GM18505 (cell line): ENCODE measurements around the gene RGS10.
"Not testable (repeated sequence)": the region's sequence is repeated elsewhere in the genome, so short reads cannot be mapped to it uniquely, and the experiment has no call there.

Experiments
- ATAC-seq: cut with Tn5 transposase; IDR thresholded peaks from one replicate; pipeline ENCODE4 v1.9.1; 2021; ENCODE audit not compliant: unreplicated experiment
- POLR2A ChIP-seq: IDR thresholded peaks from 4 replicates; pipeline ENCODE4 v1.6.1; 2011; ENCODE audit warnings: borderline replicate concordance; ENCODE audit not compliant: insufficient read depth, insufficient read length; ENCODE audit errors: extremely low read depth

RGS10 gene

DNA sequence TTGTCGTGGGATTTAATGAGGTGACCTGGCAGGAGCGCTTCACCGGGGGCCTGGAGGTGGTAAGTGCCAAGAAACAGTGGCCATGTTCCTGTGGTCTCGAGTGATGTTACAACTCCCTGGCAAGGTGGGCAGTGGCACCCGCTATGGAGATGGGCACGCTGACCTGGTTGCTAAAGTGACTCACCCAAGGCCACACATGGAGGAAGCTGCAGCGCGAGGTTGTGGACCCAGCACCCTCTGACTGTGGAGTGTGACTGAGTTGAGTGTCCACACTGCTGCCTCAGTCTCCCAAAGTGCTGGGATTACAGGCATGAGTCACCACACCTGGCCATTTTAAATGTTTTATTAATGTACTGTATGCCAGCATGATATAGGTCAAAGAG lies 73.2 kb downstream of the RGS10 start:
- no peak for TF ChIP-seq POLR2A
- no peak for ATAC-seq

DNA sequence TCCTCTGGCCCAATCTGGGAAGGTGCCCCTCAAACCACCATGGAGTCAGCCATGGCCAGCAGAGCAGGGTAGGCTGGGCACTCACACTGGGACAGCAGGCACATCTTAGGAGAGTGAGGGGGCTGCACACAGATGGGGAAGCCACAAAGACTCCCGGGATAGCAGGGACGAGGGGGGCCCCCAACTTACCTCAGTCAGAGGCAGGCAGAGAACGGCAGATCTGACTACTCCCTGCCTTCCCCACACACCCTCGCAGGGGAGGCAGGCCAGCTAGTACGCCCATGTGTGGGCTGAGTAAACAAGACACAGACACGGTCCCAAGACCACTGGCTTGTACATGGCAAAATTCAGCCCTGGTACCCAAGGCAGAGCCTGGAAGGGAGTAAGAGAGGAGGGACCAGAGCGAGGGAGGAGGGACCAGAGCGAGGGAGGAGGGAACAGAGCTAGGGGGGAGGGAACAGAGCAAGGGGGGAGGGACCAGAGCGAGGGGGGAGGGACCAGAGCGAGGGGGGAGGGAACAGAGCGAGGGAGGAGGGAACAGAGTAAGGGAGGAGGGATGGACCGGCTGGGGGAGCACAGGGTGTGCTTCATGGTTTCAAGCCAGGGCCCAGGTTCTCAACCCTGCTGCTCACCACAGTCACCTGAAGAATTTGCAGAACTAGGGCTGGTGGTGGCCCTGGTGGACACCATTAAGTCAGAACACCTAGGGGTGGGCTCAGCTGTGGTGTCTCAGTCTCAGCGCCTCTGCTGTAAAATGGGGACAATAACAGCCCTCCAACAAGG lies 73.8 kb downstream of the RGS10 start:
- ATAC-seq: no peak

DNA sequence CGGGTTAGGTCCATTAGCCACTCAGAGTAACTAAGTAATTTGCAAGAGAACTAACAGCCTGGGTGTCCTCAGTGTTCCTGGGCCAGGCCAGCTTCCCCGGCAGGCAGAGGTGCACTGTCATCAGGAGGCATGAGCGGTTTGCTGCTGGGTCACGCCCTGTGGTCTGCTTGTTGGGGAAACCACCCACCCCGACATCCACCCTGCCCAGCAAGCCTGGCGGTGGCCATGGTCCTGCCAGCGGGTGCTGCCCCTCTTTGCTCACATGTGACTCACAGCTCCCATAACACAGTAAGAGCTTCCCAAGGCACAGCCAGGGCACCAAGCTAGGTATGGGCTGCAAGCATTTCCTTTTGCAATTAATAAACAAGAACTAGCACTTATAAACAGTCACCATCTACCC lies 75.9 kb downstream of the RGS10 start:
- TF ChIP-seq POLR2A: no peak
- ATAC-seq: no peak

More for the DNA sequence above, 73.8 kb downstream of the RGS10 start:
- no peak for TF ChIP-seq POLR2A

DNA sequence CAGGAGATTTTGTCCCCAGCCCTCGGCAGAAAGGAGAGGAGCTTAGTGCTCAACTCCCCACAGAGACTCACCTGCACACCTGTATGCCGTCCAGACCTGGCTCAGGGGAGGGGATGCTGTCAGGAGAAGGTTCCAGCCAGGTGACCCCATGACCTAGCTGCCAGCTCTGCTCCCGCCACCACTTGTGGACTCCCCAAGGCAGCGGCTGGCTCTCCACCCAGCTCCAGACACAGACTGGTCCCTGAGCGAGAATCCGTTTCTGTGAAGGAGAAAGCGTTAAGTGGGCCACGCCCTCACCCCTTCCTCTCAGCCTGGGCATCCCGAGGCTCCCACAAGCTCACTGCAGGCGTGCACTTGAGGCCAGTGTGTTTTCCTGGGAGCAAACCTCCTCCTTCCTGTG lies 76.4 kb downstream of the RGS10 start:
- no peak for TF ChIP-seq POLR2A
- ATAC-seq: no peak

DNA sequence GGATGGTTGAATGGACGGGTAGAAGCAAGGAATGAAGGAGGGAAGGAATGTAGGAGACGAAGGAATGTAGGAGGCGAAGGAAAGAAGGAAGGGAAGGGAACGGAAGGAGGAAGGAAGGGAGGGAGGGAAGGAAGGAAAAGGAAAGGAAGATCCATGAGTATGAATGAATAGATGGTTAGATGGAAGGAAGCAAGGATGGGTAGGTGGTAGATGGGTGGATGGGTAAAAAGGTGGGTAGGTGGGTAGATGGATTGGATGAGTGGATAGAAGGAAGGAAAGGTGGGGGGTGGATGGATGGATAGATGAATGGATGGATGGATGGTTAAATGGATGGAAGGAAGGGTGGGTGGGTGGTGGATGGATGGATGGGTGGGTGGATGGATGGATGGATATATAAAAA lies 77.4 kb downstream of the RGS10 start:
- no peak for ATAC-seq

DNA sequence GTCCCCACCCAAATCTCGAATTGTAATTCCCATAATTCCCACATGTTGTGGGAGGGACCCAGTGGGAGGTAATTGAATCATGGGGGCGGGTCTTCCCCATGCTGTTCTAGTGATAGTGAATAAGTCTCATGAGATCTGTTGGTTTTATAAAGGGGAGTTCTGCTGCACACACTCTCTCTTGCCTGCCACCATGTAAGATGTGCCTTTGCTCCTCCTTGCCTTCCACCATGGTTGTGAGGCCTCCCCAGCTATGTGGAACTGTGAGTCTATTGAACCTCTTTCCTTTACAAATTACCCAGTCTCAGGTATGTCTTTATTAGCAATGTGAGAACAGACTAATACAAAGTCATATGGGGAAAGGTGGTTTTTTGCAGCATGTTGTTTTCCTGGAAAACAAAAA lies 79.3 kb downstream of the RGS10 start:
- ATAC-seq: not testable (repeated sequence)

More for the DNA sequence above, 77.4 kb downstream of the RGS10 start:
- TF ChIP-seq POLR2A: no peak

DNA sequence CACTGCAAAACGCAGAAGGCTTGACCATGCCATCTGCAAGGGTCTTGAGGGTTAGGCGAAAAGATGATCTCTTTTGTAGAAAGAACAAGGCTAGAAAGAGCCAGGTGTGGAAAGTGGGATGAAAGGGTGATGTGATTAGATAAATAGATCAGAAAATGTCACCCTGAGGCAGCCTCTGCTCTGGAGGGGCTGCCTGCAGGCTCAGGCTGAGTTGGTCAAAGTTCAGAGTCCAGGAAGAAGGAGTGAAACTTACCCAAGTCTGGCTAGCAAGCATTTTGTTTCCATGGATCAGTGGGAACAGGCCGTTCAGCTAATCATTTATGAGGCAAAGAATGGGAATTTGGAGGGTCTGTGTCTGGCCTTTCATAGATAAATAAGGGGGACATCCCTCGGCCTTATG lies 79.7 kb downstream of the RGS10 start:
- no peak for ATAC-seq
- TF ChIP-seq POLR2A: no peak

DNA sequence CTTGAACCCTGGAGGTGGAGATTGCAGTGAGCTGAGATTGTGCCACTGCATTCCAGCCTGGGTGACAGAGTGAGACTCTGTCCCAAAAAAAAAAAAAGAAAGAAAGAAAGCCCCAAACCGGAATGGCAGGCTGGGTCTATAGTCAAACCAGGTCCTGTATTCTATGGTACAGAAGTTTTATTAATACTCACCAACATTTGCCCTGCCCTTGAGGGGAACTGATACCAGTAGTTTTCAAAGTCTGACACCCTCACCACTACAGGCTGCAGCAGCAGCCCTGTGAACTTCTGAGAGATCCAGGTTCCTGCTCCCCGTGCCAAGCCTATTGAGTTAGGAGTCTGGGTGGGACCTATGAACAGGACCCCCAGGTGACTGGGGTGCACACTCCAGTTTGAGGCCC lies 80.6 kb downstream of the RGS10 start:
- peak; percentile 58 for ATAC-seq
- TF ChIP-seq POLR2A: no peak

DNA sequence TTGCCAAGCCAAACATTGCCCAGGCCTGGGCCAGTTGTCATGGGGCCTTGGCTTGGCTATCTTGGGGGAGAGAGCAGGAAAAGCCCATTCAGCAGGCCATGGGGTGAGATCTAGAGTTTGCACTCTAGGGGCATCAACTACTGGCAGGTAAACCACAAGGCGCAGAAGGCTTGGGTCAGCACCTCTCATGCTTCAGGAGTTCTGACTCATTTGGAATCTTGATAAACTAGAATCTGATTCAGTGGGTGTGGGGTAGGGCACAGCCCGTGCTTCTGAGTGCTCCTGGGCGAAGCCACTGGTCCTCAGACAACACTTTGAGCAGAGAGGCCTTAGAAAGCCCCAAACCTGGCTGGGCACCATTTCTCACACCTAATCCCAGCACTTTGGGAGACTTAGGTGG lies 81.1 kb downstream of the RGS10 start:
- ATAC-seq: peak; percentile 62
- TF ChIP-seq POLR2A: no peak

DNA sequence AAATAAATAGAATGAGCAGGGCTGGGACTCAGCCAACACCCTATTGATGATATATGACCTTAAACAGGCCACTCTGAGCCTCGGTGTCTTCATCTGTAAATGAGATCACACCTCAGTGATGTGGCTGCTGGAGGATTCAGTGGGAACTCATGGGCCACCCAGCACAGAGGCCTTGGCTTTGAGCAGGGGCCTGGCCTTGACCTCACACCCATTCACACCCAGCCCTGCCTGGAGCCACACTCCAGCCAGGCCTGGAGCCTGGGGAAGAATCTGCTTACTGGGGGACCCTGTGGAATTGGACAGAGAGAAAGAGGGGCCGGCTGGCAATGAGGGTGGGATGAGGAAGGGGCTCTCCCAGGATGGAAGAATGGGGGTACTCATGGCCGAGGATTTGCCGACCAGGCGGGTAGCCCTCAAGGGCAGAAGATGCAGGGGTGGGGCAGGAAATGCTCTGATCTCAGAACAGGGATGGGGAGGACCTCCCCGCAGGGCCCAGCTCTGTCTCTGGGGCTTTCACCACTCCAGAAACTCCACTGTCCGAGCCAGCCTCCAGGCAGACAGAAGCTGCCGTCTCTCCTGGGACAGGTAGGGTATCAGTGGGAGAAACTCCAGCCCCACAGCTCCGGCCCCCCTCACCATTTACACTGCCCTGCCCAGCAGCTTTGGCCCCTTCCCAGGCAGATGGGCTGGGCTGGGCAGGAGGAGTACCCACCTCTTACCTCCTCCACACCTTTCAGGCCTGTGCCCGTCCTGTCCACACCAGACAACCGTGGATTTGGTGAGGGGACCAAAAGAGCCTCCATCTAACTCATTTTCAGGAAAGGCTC lies 81.9 kb downstream of the RGS10 start:
- ATAC-seq: no peak
- no peak for TF ChIP-seq POLR2A

DNA sequence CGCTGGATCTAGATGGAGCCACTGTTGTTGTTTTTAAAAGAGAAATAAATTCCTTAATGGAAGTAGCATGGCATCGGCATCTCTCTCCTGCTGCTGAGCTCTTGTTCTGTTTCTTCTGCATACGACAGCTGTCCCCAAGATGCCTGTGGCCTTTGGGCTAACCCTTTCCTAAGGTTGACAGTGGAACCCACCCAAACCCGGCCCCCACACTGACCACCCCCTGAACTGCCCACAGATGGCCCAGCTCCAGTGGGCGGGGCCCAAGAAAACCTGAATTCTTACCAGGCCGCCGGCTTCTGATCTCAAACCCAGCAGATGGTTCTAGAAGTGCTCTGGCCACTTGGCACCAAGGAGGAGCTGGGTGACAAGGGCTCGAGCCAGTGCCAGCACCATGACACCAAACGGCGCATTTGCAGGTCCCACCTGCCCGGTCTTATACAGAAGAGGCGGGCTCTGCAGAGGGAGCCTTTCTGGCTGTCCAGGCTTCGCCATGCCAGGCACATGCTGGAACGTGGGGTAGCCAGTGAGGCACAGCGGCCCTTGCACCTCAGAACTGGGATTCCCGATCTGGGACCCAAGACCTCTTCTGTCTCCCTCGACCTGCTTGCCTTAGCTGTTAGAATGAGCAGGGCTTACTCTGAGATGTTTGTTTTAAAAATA lies 82.7 kb downstream of the RGS10 start:
- no peak for ATAC-seq
- no peak for TF ChIP-seq POLR2A

DNA sequence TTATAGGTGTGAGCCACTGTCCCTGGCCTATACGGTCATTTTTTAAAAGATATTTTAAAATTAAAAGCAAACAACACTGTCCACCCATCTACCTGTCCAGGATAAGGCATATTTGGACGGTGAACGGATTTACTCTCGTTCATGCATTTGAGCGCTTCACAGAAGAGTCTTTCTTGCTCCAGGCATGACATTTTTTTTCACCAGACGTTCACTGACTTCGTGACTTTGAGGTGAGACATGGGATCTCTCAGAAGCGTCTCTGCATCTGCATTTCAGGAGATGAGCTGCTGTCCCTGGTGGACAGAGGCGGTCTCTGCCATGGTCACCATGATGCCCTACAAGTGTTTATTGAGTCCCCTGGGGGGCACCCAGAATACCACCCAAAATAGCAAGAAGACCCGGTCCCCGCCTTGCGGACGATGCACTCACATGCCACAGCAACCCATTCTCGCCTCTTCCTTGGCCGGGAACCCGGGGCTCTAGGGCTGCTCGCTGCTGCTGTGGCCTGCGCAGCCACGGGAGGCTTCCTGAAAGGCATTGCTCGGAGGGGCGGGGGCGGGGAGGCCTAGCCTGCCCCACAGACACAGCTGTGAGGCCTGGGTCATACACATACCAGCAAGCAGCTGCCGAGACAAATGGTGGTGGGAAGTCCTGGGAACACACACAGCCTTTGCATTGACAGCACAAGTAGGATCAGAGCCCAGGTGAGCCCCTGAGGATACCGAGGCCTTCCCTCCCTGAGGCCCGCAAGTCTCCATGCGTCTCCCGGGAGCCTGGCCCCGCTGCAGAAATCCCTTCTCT lies 84.4 kb downstream of the RGS10 start:
- ATAC-seq: no peak
- TF ChIP-seq POLR2A: no peak

DNA sequence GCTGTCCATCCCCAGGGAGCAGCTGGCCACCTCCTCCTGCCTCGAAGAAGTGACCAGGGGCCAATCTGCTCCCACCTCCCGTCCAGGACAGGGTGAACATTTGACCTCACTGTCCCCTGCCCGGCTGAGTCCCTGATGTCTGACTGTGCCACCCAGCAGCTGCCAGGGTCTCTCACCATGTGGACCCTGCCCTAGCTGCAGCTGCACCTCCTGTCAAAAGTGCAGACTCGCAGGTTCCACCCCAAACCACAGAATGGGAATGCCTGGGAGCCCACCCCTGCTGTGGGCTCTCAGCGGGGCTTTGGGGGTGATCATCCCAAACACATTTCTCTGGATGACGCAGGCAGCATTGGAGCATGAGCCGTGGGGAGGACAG lies 86.1 kb downstream of the RGS10 start:
- TF ChIP-seq POLR2A: no peak
- ATAC-seq: no peak
